Uterus (tissue), 2 donors: Measurements from ENCODE around the gene ARSB.

Experiments used
- POLR2A ChIP-seq, 2 donors: fragments of 450-650 bp; IDR thresholded peaks; one replicate each; pipeline ENCODE4 v1.6.1; 2016; ENCODE audit warnings: antibody characterized with exemption in 2 of 2, mild to moderate bottlenecking in 1 of 2, moderate library complexity in 1 of 2
- TF ChIP-seq, protein P1 (sequence below), 4 experiments: fragments of 200-600 bp in 2 of 4; fragments of 450-650 bp in 2 of 4; sonication (generic) in 2 of 4; IDR thresholded peaks; one replicate each; pipeline ENCODE4 v1.5.1; 2016 to 2019; ENCODE audit warnings: antibody characterized with exemption in 4 of 4, mild to moderate bottlenecking in 2 of 4, moderate library complexity in 1 of 4

DNA sequence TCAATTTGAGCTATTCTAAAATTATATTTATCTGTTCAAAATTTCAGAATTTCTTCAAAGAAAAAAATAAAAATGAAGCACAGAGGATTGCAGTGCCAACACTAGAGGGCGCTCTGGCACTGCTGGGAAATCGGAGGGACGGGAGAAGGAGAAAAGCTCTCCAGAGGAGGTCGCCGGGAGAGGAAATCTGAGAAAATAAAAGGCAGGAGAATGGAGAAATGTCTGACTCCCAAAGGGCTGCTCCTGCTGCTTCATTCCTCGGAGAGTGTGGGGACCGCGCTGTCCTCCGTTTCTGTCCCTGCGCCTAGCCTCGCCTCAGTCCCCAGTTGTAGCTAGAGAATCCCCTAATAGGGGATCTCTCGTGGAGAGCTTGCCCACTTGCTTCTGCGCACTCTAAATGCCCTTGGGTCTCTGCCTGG is 40.0 kb upstream of the ARSB start:
- TF ChIP-seq, protein P1, sequence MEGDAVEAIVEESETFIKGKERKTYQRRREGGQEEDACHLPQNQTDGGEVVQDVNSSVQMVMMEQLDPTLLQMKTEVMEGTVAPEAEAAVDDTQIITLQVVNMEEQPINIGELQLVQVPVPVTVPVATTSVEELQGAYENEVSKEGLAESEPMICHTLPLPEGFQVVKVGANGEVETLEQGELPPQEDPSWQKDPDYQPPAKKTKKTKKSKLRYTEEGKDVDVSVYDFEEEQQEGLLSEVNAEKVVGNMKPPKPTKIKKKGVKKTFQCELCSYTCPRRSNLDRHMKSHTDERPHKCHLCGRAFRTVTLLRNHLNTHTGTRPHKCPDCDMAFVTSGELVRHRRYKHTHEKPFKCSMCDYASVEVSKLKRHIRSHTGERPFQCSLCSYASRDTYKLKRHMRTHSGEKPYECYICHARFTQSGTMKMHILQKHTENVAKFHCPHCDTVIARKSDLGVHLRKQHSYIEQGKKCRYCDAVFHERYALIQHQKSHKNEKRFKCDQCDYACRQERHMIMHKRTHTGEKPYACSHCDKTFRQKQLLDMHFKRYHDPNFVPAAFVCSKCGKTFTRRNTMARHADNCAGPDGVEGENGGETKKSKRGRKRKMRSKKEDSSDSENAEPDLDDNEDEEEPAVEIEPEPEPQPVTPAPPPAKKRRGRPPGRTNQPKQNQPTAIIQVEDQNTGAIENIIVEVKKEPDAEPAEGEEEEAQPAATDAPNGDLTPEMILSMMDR (IDR thresholded peaks at IDR 0.05), result peak; percentile 71 to 97 (median 90)
- no peak for TF ChIP-seq POLR2A (IDR thresholded peaks at IDR 0.05)
